ENCODE measurements around the gene USP24.

DNA sequence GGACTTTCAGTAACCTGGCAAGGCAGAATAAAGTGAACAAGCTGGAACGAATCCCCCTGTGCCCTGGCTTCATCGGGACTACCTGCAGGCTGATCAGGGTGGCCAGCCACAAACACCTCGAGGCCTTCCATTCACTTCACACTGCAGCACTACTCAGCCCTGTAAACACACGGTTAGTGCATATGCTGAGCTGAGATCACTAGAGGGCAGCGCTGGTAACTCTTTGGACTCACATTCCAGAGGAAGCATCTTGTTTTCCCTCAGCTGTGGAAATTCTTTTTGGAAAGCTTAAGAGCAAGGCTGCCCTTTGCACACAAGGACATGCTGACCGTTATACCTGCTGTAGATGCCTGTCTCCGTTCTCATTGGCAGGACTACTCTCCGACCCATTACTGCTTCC, 143.7 kb downstream of the USP24 start:
- TF ChIP-seq POLR2A (IDR thresholded peaks at IDR 0.05; ENCODE audit: low read length) (no peak), GATA1 (IDR thresholded peaks at IDR 0.05; ENCODE audit: low read depth, low read length) (no peak)

Measured in erythroblast (primary cell).